Immature natural killer cell (primary cell): ENCODE measurements around the gene OVCH1. TPM values are rescaled to one million over a fixed set of nuclear protein-coding genes. Genes with fewer than 3 reads are reported as not detected.
"Not testable (repeated sequence)": the region's sequence is repeated elsewhere in the genome, so short reads cannot be mapped to it uniquely, and the experiment has no call there.

Experiments used
- DNase-seq, 3 donors: peaks; one replicate each; pipeline ENCODE4 v3.0.0; 2022; ENCODE audit warnings: mixed read lengths in 1 of 3
- H3K27ac Mint-ChIP-seq, 6 donors: one replicate each; pipeline ENCODE4 v1.8.0; 2020; ENCODE audit warnings: mixed read lengths in 6 of 6, mild to moderate bottlenecking in 5 of 6, inconsistent platforms in 4 of 6, moderate library complexity in 3 of 6
- H3K27me3 Mint-ChIP-seq, 3 donors: one replicate each; pipeline ENCODE4 v1.8.0; 2020 to 2021; ENCODE audit warnings: low read depth in 3 of 3, mild to moderate bottlenecking in 3 of 3, mixed read lengths in 3 of 3, moderate library complexity in 3 of 3, inconsistent platforms in 1 of 3
- H3K36me3 Mint-ChIP-seq, 3 donors: one replicate each; pipeline ENCODE4 v1.8.0; 2020; ENCODE audit warnings: mixed read lengths in 3 of 3, inconsistent platforms in 2 of 3, mild to moderate bottlenecking in 2 of 3
- H3K4me1 Mint-ChIP-seq, 2 donors: one replicate each; pipeline ENCODE4 v1.8.0; 2020; ENCODE audit warnings: inconsistent platforms in 2 of 2, mild to moderate bottlenecking in 2 of 2, mixed read lengths in 2 of 2, moderate library complexity in 1 of 2
- H3K4me3 Mint-ChIP-seq, 5 donors: one replicate each; pipeline ENCODE4 v1.8.0; 2020; ENCODE audit warnings: mild to moderate bottlenecking in 5 of 5, mixed read lengths in 5 of 5, inconsistent platforms in 3 of 5, moderate library complexity in 3 of 5
- H3K9me3 Mint-ChIP-seq, 6 donors: one replicate each; pipeline ENCODE4 v1.8.0; 2020; ENCODE audit warnings: mild to moderate bottlenecking in 6 of 6, mixed read lengths in 6 of 6, inconsistent platforms in 4 of 6, moderate library complexity in 3 of 6
- polyA plus RNA-seq, 3 donors: library from polyadenylated mRNA; unstranded; fragments of 300-500 nt; fragmentation: Illumina TruSeq; gene quantifications; one replicate each; pipeline ENCODE4 v1.2.3, GENCODE V29; 2021

Gene OVCH1
- polyA plus RNA-seq, 3 donors from 2014 or later, result not detected

- H3K27ac Mint-ChIP-seq, result no peak overlapping the region
- no peak for DNase-seq
- H3K9me3 Mint-ChIP-seq, result peaks cover 0 to 7% (median 2%) of the 10 kb centered on the region in 6 donors
- H3K36me3 Mint-ChIP-seq, result no peaks in the 10 kb centered on the region
- no peaks in the 10 kb centered on the region for H3K4me1 Mint-ChIP-seq
- H3K4me3 Mint-ChIP-seq, result no peak overlapping the region
- peaks cover 2 to 10% (median 3%) of the 10 kb centered on the region in 3 donors for H3K27me3 Mint-ChIP-seq
These were observed 80.7 kb downstream of the OVCH1 start for GRCh38 chr12:29416748-29417147.

DNA sequence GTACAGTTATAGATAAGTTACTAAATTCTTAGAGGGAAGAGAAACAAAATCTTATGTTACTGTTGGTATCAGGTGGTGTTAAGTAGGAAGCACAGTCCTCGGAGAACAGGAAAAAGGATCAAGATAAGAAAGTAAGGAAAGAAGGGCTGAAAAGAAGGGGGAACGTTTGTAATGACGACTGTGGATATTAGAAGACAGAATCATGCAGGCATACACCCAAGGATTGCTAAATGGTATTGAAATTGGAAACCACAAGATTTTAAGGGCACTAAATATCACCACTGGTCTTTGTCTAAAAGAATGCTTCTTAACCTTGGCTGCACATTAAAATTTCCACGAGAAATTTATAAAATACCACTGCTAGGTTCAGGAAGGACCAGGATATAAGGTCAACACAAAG, 82.4 kb downstream of the OVCH1 start:
- H3K27ac Mint-ChIP-seq, result no peak overlapping the region
- no peak overlapping the region for H3K4me3 Mint-ChIP-seq
- H3K9me3 Mint-ChIP-seq, result peaks cover 0 to 12% (median 2%) of the 10 kb centered on the region in 6 donors
- peaks cover 2 to 7% (median 3%) of the 10 kb centered on the region in 3 donors for H3K27me3 Mint-ChIP-seq
- H3K36me3 Mint-ChIP-seq, result no peaks in the 10 kb centered on the region
- no peaks in the 10 kb centered on the region for H3K4me1 Mint-ChIP-seq
- no peak for DNase-seq

- H3K9me3 Mint-ChIP-seq, result peaks cover 0 to 12% (median 2%) of the 10 kb centered on the region in 6 donors
- peaks cover 1 to 7% (median 2%) of the 10 kb centered on the region in 3 donors for H3K27me3 Mint-ChIP-seq
- H3K36me3 Mint-ChIP-seq, result no peaks in the 10 kb centered on the region
- H3K4me3 Mint-ChIP-seq, result no peak overlapping the region
- no peaks in the 10 kb centered on the region for H3K4me1 Mint-ChIP-seq
- no peak overlapping the region for H3K27ac Mint-ChIP-seq
- DNase-seq, result no peak
These were observed 83.1 kb downstream of the OVCH1 start for GRCh38 chr12:29414368-29414767.

DNA sequence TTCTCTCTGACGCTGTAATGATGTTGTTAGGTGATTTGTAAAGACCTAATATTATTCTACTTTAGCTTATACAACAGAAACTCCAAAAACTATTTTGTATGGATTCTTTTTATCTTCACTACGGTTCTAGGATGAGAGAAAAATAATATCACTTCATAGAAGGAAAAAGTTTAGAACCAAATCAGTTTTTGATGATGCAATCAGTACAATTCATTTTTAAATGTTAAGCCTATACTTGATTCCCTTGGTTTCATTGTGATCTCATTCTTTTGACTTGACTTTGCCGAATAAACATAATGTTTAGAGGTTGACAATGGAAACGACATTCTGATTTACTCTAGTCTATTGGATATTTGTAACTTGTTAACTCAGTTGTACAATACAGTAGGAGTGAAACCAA, 91.9 kb downstream of the OVCH1 start:
- no peak overlapping the region for H3K4me3 Mint-ChIP-seq
- peaks cover 0 to 1% of the 10 kb centered on the region in 2 donors for H3K4me1 Mint-ChIP-seq
- H3K36me3 Mint-ChIP-seq, result no peaks in the 10 kb centered on the region
- no peak for DNase-seq
- H3K9me3 Mint-ChIP-seq, result peaks cover 0 to 1% (median 0%) of the 10 kb centered on the region in 6 donors
- peaks cover 3 to 5% (median 4%) of the 10 kb centered on the region in 3 donors for H3K27me3 Mint-ChIP-seq
- no peak overlapping the region for H3K27ac Mint-ChIP-seq

DNA sequence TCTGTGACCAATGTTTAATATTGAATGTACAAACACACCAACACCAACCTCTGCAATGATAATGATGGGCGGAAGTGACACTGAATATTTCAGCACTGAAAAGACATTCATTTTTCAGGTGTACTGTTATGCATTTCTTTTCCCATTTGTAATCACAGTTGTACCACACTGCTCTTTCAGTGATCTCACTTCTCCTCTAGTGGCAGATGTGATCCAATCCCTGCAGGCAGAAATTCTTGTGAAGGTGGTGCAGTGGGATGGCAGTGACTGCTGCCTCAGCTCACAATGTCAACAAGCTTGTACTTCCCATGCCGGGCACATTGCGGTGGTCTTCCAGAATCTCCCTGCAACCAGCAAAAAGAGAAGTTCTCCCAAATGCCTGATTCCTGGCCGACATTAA, 93.5 kb downstream of the OVCH1 start:
- Mint-ChIP-seq H3K4me3 (no peak overlapping the region), H3K36me3 (no peaks in the 10 kb centered on the region), H3K27ac (no peak overlapping the region), H3K9me3 (no peaks in the 10 kb centered on the region), H3K4me1 (peaks cover 0 to 1% of the 10 kb centered on the region in 2 donors), H3K27me3 (peaks cover 3 to 5% (median 5%) of the 10 kb centered on the region in 3 donors)
- no peak for DNase-seq

- DNase-seq, result no peak
- Mint-ChIP-seq H3K27me3 (peaks cover 3 to 9% (median 5%) of the 10 kb centered on the region in 3 donors), H3K36me3 (no peaks in the 10 kb centered on the region), H3K4me3 (no peak overlapping the region), H3K9me3 (no peaks in the 10 kb centered on the region), H3K4me1 (peaks cover 0 to 1% of the 10 kb centered on the region in 2 donors), H3K27ac (peak overlapping the region in 1 of 6 donors; percentile 5)
These were observed 95.0 kb downstream of the OVCH1 start for GRCh38 chr12:29402437-29402836.

GRCh38 chr12:29398495-29398894, 99.0 kb downstream of the OVCH1 start:
- Mint-ChIP-seq H3K36me3 (no peaks in the 10 kb centered on the region), H3K4me3 (no peak overlapping the region)

GRCh38 chr12:29396774-29397173, 100.7 kb downstream of the OVCH1 start:
- Mint-ChIP-seq H3K27me3 (peaks cover 3 to 8% (median 5%) of the 10 kb centered on the region in 3 donors), H3K9me3 (no peaks in the 10 kb centered on the region), H3K4me1 (peaks cover 0 to under 1% of the 10 kb centered on the region in 2 donors), H3K27ac (no peak overlapping the region), H3K4me3 (no peak overlapping the region), H3K36me3 (no peaks in the 10 kb centered on the region)
- DNase-seq, result no peak

More at GRCh38 chr12:29398495-29398894, 99.0 kb downstream of the OVCH1 start:
- no peak overlapping the region for H3K27ac Mint-ChIP-seq
- DNase-seq, result no peak
- peaks cover 5 to 10% (median 6%) of the 10 kb centered on the region in 3 donors for H3K27me3 Mint-ChIP-seq
- H3K9me3 Mint-ChIP-seq, result no peaks in the 10 kb centered on the region
- H3K4me1 Mint-ChIP-seq, result peaks cover 0 to 1% of the 10 kb centered on the region in 2 donors

GRCh38 chr12:29395356-29395755, 102.1 kb downstream of the OVCH1 start:
- no peaks in the 10 kb centered on the region for H3K36me3 Mint-ChIP-seq
- no peaks in the 10 kb centered on the region for H3K9me3 Mint-ChIP-seq
- DNase-seq, result no peak
- no peak overlapping the region for H3K4me3 Mint-ChIP-seq
- H3K4me1 Mint-ChIP-seq, result no peaks in the 10 kb centered on the region
- peaks cover 0 to 8% (median 3%) of the 10 kb centered on the region in 3 donors for H3K27me3 Mint-ChIP-seq
- H3K27ac Mint-ChIP-seq, result no peak overlapping the region

DNA sequence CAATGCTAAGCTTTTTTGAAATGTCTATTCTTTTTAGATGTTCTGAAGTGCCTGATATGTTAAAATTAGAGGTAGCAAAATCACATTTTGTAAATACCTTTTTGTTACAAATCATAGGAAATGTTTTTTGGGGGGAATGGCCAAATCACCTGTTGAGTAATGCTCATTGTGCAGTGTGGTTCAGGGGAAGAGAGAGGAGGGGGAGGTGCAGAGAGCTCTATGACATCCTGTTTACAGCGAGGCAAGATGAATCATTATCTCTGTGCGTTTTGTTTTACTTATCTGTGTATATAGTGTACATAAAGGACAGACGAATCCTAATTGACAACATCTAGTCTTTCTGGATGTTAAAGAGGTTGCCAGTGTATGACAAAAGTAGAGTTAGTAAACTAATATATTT, 107.1 kb downstream of the OVCH1 start:
- Mint-ChIP-seq H3K4me3 (peak overlapping the region in 3 of 5 donors; percentile 49 to 63 (median 51)), H3K27ac (peak overlapping the region in 4 of 6 donors; percentile 47 to 71 (median 66))
- not testable (repeated sequence) for H3K36me3 Mint-ChIP-seq, H3K27me3 Mint-ChIP-seq, H3K9me3 Mint-ChIP-seq, H3K4me1 Mint-ChIP-seq
- peak in 1 of 3 donors; percentile 2 for DNase-seq

- Mint-ChIP-seq H3K36me3 (no peaks in the 10 kb centered on the region), H3K27ac (peak overlapping the region in 2 of 6 donors; percentile 62 to 70), H3K4me1 (no peaks in the 10 kb centered on the region), H3K4me3 (peak overlapping the region in 2 of 5 donors; percentile 49 to 63), H3K27me3 (peaks cover 0 to 2% (median 2%) of the 10 kb centered on the region in 3 donors), H3K9me3 (no peaks in the 10 kb centered on the region)
- peak in 1 of 3 donors; percentile 12 for DNase-seq
These were observed 108.1 kb downstream of the OVCH1 start for GRCh38 chr12:29389295-29389919.

DNA sequence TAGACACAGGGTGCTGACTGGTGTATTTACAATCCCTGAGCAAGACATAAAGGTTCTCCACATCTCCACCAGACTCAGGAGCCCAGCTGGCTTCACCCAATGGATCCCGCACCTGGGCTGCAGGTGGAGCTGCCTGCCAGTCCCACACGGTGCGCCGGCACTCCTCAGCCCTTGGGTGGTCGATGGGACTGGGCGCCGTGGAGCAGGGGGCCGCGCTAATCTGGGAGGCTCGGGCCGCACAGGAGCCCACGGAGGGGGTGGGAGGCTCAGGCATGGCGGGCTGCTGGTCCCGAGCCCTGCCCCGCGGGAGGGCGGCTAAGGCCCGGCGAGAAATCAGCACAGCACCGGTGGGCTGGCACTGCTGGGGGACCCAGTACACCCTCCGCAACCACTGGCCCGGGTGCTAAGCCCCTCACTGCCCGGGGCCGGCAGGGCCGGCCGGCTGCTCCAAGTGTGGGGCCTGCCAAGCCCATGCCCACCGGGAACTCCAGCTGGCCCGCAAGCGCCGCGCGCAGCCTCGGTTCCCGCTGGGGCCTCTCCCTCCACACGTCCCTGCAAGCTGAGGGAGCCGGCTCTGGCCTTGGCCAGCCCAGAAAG, 111.3 kb downstream of the OVCH1 start:
- not testable (repeated sequence) for H3K27ac Mint-ChIP-seq, H3K9me3 Mint-ChIP-seq

DNA sequence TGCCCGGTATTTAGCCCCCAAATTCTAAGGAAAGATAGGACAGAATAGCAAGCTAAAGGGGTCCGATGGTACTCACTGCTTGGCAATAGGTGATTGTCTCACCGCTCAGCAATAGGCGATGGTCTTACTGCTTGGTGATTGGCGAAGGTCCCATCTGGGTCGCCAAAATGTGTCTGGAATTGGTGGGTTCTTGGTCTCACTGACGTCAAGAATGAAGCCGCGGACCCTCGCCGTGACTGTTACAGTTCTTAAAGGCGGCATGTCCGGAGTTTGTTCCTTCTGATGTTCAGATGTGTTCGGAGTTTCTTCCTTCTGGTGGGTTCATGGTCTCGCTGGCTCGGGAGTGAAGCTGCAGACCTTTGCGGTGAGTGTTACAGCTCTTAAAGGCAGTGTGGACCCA, 112.3 kb downstream of the OVCH1 start:
- H3K36me3 Mint-ChIP-seq, H3K4me3 Mint-ChIP-seq, H3K27ac Mint-ChIP-seq, H3K27me3 Mint-ChIP-seq, DNase-seq, H3K9me3 Mint-ChIP-seq: not testable (repeated sequence)
- H3K4me1 Mint-ChIP-seq, result peaks cover 14 to 24% of the 10 kb centered on the region in 2 donors

More for the DNA sequence above, 111.3 kb downstream of the OVCH1 start:
- DNase-seq, H3K4me3 Mint-ChIP-seq, H3K27me3 Mint-ChIP-seq, H3K36me3 Mint-ChIP-seq: not testable (repeated sequence)
- H3K4me1 Mint-ChIP-seq, result peaks cover 8 to 15% of the 10 kb centered on the region in 2 donors

- Mint-ChIP-seq H3K4me1 (peaks cover 29 to 53% of the 10 kb centered on the region in 2 donors), H3K36me3 (no peaks in the 10 kb centered on the region), H3K27me3 (peaks cover 2 to 8% (median 6%) of the 10 kb centered on the region in 3 donors), H3K27ac (peak overlapping the region in 1 of 6 donors; percentile 39), H3K9me3 (no peaks in the 10 kb centered on the region), H3K4me3 (peak overlapping the region; percentile 8 to 99 (median 95))
- DNase-seq, result no peak
These were observed 115.2 kb downstream of the OVCH1 start for GRCh38 chr12:29382251-29382650.
